Testis (tissue), 2 donors: ENCODE results near the gene FBXW9.

Experiments
- CTCF ChIP-seq, 3 experiments: fragments of 450-650 bp in 2 of 3; fragments of 200-600 bp in 1 of 3; sonication (generic) in 1 of 3; IDR thresholded peaks; one replicate each; pipeline ENCODE4 v1.5.1; 2016 to 2019; ENCODE audit warnings: antibody characterized with exemption in 3 of 3, mild to moderate bottlenecking in 2 of 3, moderate library complexity in 1 of 3
- POLR2A ChIP-seq: fragments of 450-650 bp; IDR thresholded peaks from one replicate; pipeline ENCODE4 v1.6.1; 2017; ENCODE audit warnings: antibody characterized with exemption, mild to moderate bottlenecking, moderate library complexity

DNA sequence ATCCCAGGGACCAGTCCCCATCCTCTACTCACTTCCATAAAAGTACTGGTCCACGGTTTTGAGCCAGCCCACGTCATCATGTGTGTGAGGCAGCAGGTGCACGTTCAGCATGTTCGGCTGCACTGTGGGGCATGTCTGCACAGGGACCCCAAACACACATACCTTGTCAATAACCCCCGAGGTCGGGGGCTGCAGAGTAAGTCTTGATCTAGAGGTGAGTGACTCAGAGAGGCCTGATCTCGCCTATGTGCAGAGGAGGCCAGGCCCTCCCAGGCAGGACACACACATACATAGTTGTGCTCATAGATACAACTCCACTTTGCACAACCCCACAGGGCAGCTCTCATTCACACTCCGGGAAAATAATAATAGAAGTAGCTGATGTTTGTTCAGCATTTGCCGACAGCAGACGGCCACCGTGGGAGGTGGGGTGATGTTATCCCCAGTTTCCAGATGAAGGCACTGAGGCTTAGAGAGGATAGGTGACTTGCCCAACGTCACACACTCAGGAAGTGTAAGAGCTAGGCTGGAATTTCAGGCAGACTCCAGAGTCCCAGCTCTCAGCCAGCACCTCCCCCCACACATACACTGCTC lies 30.7 kb downstream of the FBXW9 start:
- TF ChIP-seq CTCF (IDR thresholded peaks at IDR 0.05) = no peak
- no peak for TF ChIP-seq POLR2A
